NCI-H187 (cell line): Measurements from ENCODE around the gene ZNF362.
"Not testable (repeated sequence)": the region's sequence is repeated elsewhere in the genome, so short reads cannot be mapped to it uniquely, and the experiment has no call there.

Experiments
- DNase-seq, 2 experiments: peaks; one replicate each; lab custom pipeline; 2025; lab: John Stamatoyannopoulos, UW

ZNF362 gene

GRCh38 chr1:33306653-33307493 is 50.6 kb downstream of the ZNF362 start:
- DNase-seq = no peak

GRCh38 chr1:33307494-33307864 is 51.2 kb downstream of the ZNF362 start:
- DNase-seq = no peak

GRCh38 chr1:33309351-33309750 is 53.1 kb downstream of the ZNF362 start:
- not testable (repeated sequence) for DNase-seq

GRCh38 chr1:33310702-33311101 is 54.4 kb downstream of the ZNF362 start:
- DNase-seq = no peak

- DNase-seq = no peak
Observed at GRCh38 chr1:33311706-33312412, 55.6 kb downstream of the ZNF362 start.

- no peak for DNase-seq
Observed at GRCh38 chr1:33312413-33312749, 56.1 kb downstream of the ZNF362 start.

GRCh38 chr1:33314416-33314815 is 58.1 kb downstream of the ZNF362 start:
- DNase-seq = no peak

GRCh38 chr1:33316601-33317000 is 60.3 kb downstream of the ZNF362 start:
- DNase-seq = no peak

GRCh38 chr1:33317354-33317753 is 61.1 kb downstream of the ZNF362 start:
- DNase-seq = no peak

GRCh38 chr1:33317946-33318345 is 61.7 kb downstream of the ZNF362 start:
- DNase-seq = no peak

- no peak for DNase-seq
Observed at GRCh38 chr1:33319186-33319948, 63.1 kb downstream of the ZNF362 start.

GRCh38 chr1:33319949-33320618 is 63.8 kb downstream of the ZNF362 start:
- no peak for DNase-seq

- no peak for DNase-seq
Observed at GRCh38 chr1:33320619-33321165, 64.4 kb downstream of the ZNF362 start, which contains the start of gene A3GALT2. A3GALT2 (minus strand) TSS chr1:33321098; CDS start chr1:33321098, 0 bp downstream.

GRCh38 chr1:33321178-33321577 is 64.9 kb downstream of the ZNF362 start:
- no peak for DNase-seq

- DNase-seq = no peak
Observed at GRCh38 chr1:33322109-33322508, 65.8 kb downstream of the ZNF362 start.

GRCh38 chr1:33322870-33323585 is 66.7 kb downstream of the ZNF362 start:
- DNase-seq = no peak

- no peak for DNase-seq
Observed at GRCh38 chr1:33323663-33324477, 67.6 kb downstream of the ZNF362 start.

GRCh38 chr1:33324677-33325575 is 68.6 kb downstream of the ZNF362 start:
- DNase-seq = no peak

GRCh38 chr1:33326785-33327184 is 70.5 kb downstream of the ZNF362 start:
- no peak for DNase-seq
